CD14-positive monocyte (primary cell): ENCODE data around the gene ITGAV. TPM values are rescaled to one million over a fixed set of nuclear protein-coding genes. Genes with fewer than 3 reads are reported as not detected.

Source experiments
- DNase-seq, 3 donors: peaks; one replicate each; pipeline ENCODE4 v3.0.0-alpha.2; 2011 to 2022
- H2AFZ ChIP-seq: 2 replicates; pipeline ENCODE4 v1.6.0; 2012; ENCODE audit warnings: mild to moderate bottlenecking, low read depth, low read length, inconsistent platforms; ENCODE audit not compliant: insufficient read depth, poor library complexity, severe bottlenecking
- H3K27ac ChIP-seq, 2 donors: 1 replicate in 1 of 2; 2 replicates in 1 of 2; pipeline ENCODE4 v1.5.1; 2012 to 2013; ENCODE audit warnings: low read length in 2 of 2, control low read depth in 1 of 2, inconsistent platforms in 1 of 2, low read depth in 1 of 2, mild to moderate bottlenecking in 1 of 2
- H3K27me3 ChIP-seq, 2 donors: one replicate each; pipeline versions ENCODE4 v1.6.0 to v1.6.1; 2011 to 2013; ENCODE audit warnings: low read length in 2 of 2; ENCODE audit not compliant: control insufficient read depth in 2 of 2, insufficient read depth in 2 of 2
- H3K36me3 ChIP-seq, 2 donors: replicated peaks in 1 of 2; 1 replicate in 1 of 2; 2 replicates in 1 of 2; pipeline versions ENCODE4 v1.5.1 to v1.6.1; 2012 to 2013; ENCODE audit warnings: low read length in 2 of 2, control low read depth in 1 of 2, inconsistent platforms in 1 of 2, mild to moderate bottlenecking in 1 of 2; ENCODE audit not compliant: insufficient read depth in 2 of 2, control insufficient read depth in 1 of 2
- H3K4me1 ChIP-seq, 2 donors: 1 replicate in 1 of 2; 2 replicates in 1 of 2; pipeline versions ENCODE4 v1.5.1 to v1.6.1; 2012 to 2013; ENCODE audit warnings: low read length in 2 of 2, control low read depth in 1 of 2, inconsistent platforms in 1 of 2, mild to moderate bottlenecking in 1 of 2, moderate library complexity in 1 of 2; ENCODE audit not compliant: insufficient read depth in 2 of 2, control insufficient read depth in 1 of 2
- H3K4me2 ChIP-seq: replicated peaks from 2 replicates; pipeline ENCODE3; 2012; ENCODE audit warnings: low read length, moderate library complexity, mild to moderate bottlenecking; ENCODE audit not compliant: poor library complexity, severe bottlenecking; ENCODE audit errors: extremely low read depth
- H3K4me3 ChIP-seq, 3 experiments: fragments of 200-600 bp in 1 of 3; sonication (generic) in 1 of 3; replicated peaks in 1 of 3; 1 replicate in 2 of 3; 2 replicates in 1 of 3; pipeline ENCODE4 v1.5.1; 2011 to 2013; ENCODE audit warnings: low read length in 3 of 3, mild to moderate bottlenecking in 3 of 3, control low read depth in 2 of 3, low read depth in 2 of 3, inconsistent platforms in 1 of 3, moderate library complexity in 1 of 3
- H3K79me2 ChIP-seq: 2 replicates; pipeline ENCODE4 v1.6.0; 2012; ENCODE audit warnings: mild to moderate bottlenecking, control low read depth, inconsistent platforms, low read length, moderate library complexity; ENCODE audit not compliant: insufficient read depth
- H3K9ac ChIP-seq: 2 replicates; pipeline ENCODE4 v1.6.0; 2017; ENCODE audit warnings: low read length, mild to moderate bottlenecking; ENCODE audit not compliant: insufficient read depth, poor library complexity, severe bottlenecking
- H3K9me3 ChIP-seq, 2 donors: replicated peaks in 1 of 2; 1 replicate in 1 of 2; 2 replicates in 1 of 2; pipeline versions ENCODE4 v1.5.1 to v1.6.1; 2012 to 2013; ENCODE audit warnings: low read length in 2 of 2, control low read depth in 1 of 2; ENCODE audit not compliant: control insufficient read depth in 1 of 2, insufficient read depth in 1 of 2
- H4K20me1 ChIP-seq: 2 replicates; pipeline ENCODE4 v1.6.0; 2012; ENCODE audit warnings: mild to moderate bottlenecking, low read length, control low read depth, moderate library complexity; ENCODE audit not compliant: insufficient read depth
- H3K27ac Mint-ChIP-seq, 7 donors: one replicate each; pipeline ENCODE4 v1.8.0; 2020; ENCODE audit warnings: mild to moderate bottlenecking in 7 of 7, mixed read lengths in 7 of 7, moderate library complexity in 6 of 7, inconsistent platforms in 2 of 7
- H3K27me3 Mint-ChIP-seq, 3 donors: one replicate each; pipeline ENCODE4 v1.8.0; 2021 to 2022; ENCODE audit warnings: low read depth in 3 of 3, mild to moderate bottlenecking in 3 of 3, mixed read lengths in 3 of 3, moderate library complexity in 3 of 3, inconsistent platforms in 1 of 3
- H3K36me3 Mint-ChIP-seq, 2 donors: one replicate each; pipeline ENCODE4 v1.8.0; 2020; ENCODE audit warnings: mixed read lengths in 2 of 2, inconsistent platforms in 1 of 2, mild to moderate bottlenecking in 1 of 2
- H3K4me1 Mint-ChIP-seq: one replicate; pipeline ENCODE4 v1.8.0; 2020; ENCODE audit warnings: mild to moderate bottlenecking, mixed read lengths
- H3K4me3 Mint-ChIP-seq, 2 donors: one replicate each; pipeline ENCODE4 v1.8.0; 2020; ENCODE audit warnings: mild to moderate bottlenecking in 2 of 2, mixed read lengths in 2 of 2, moderate library complexity in 1 of 2
- H3K9me3 Mint-ChIP-seq, 7 donors: one replicate each; pipeline ENCODE4 v1.8.0; 2020 to 2022; ENCODE audit warnings: mixed read lengths in 7 of 7, mild to moderate bottlenecking in 6 of 7, moderate library complexity in 6 of 7, inconsistent platforms in 2 of 7
- WGBS: methylation state at CpG from one replicate; pipeline ENCODE4 v1.1.5; 2013; ENCODE audit warnings: missing lambda C conversion rate; ENCODE audit not compliant: insufficient coverage; 5-methylcytosine and 5-hydroxymethylcytosine counted together
- intact Hi-C, 2 donors: fragments of 100-400 bp; cut with micrococcal nuclease; formaldehyde crosslinking; loops; one replicate each; pipeline versions ENCODE4 v1.15.0 to v1.15.1; 2023
- polyA plus RNA-seq, 3 donors: library from polyadenylated mRNA; depleted of rRNA in 1 of 3; unstranded in 2 of 3; stranded (reverse) in 1 of 3; fragments of 300-500 nt in 2 of 3; fragments of >200 nt in 1 of 3; fragmentation: Illumina TruSeq in 2 of 3; gene quantifications; 1 replicate in 2 of 3; 2 replicates in 1 of 3; pipeline ENCODE4 v1.2.3, GENCODE V29; 2012 to 2021
- TF ChIP-seq, protein P1 (sequence below): fragments of 200-600 bp; IDR thresholded peaks from one replicate; pipeline ENCODE4 v1.8.0; 2022; ENCODE audit warnings: antibody characterized with exemption, mild to moderate bottlenecking

Gene ITGAV
- polyA plus RNA-seq, 3 donors: 4.9 to 8.2 (median 6.0) TPM

DNA sequence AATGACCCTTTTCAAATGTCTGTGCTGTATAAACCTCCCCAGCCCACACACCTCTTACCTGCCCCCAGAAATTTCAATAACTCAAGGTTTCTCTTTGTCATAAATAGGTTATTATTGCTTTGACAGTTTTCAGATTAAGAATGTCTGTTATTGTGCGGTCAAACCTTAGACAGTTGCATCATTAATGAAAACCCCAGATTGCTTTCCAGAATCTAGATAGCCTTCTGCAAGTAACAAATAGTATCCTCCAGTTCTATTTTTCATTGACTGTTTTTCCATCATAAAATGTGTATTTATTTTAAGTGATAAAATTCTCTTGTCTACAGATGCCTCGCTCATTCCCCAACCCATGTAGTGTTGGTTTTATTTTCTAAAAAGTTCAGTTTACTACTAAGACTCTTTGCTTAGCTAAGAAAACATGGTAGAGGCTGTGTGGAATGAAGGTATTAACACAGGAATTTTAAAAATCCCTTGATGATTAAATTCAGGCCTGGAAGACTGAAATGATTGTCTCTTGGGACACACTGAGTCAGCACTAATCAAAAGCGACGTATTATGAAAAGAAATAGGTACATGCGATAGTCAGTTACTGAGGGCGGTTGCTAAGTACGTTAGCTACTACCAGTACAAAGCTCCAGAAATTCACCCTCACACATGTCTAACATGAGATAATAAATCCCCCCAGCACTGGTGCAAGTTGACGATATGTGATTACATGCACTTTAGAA lies 38.4 kb upstream of the ITGAV start:
- Histone ChIP-seq H3K9me3 (no peaks in the 10 kb centered on the region), H3K27me3 (no peaks in the 10 kb centered on the region), H3K9ac (no peak overlapping the region), H2AFZ (no peak overlapping the region), H3K4me3 (no peak overlapping the region), H3K4me2 (no peak overlapping the region), H3K36me3 (no peaks in the 10 kb centered on the region), H3K4me1 (no peaks in the 10 kb centered on the region), H3K79me2 (no peaks in the 10 kb centered on the region), H4K20me1 (no peaks in the 10 kb centered on the region), H3K27ac (no peak overlapping the region)
- TF ChIP-seq, protein P1, sequence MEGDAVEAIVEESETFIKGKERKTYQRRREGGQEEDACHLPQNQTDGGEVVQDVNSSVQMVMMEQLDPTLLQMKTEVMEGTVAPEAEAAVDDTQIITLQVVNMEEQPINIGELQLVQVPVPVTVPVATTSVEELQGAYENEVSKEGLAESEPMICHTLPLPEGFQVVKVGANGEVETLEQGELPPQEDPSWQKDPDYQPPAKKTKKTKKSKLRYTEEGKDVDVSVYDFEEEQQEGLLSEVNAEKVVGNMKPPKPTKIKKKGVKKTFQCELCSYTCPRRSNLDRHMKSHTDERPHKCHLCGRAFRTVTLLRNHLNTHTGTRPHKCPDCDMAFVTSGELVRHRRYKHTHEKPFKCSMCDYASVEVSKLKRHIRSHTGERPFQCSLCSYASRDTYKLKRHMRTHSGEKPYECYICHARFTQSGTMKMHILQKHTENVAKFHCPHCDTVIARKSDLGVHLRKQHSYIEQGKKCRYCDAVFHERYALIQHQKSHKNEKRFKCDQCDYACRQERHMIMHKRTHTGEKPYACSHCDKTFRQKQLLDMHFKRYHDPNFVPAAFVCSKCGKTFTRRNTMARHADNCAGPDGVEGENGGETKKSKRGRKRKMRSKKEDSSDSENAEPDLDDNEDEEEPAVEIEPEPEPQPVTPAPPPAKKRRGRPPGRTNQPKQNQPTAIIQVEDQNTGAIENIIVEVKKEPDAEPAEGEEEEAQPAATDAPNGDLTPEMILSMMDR: no peak
- Mint-ChIP-seq H3K36me3 (no peaks in the 10 kb centered on the region), H3K4me3 (no peak overlapping the region), H3K27ac (no peak overlapping the region), H3K4me1 (no peaks in the 10 kb centered on the region), H3K27me3 (no peaks in the 10 kb centered on the region), H3K9me3 (peaks cover 0 to 4% (median 2%) of the 10 kb centered on the region in 7 donors)
- no peak for DNase-seq
- WGBS: no CpG with 5 or more reads among the region's 8 CpGs
- intact Hi-C loops: loop anchor here in 1 of 2 donors (10.0 kb wide), 1 partner anchor 53 kb away; no protein-coding TSS in a partner anchor

DNA sequence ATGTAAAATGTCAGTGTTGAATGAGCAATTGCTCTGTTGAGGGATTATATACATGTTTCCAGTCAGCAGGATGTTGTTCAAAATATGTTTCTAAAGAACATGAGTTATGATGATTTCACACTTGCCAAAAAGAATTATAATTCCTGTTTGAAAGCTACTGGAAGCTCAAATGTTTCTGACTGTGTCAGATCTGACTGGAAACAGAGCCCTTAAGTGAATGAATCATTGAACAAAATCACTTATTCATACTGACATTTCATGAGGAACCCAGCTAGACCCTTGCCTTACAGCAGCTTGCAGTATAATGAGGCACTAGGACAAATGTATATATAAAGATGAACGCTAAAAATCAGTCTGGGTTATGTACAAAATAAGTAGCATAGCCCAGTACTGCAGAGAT lies 35.4 kb upstream of the ITGAV start:
- Histone ChIP-seq H2AFZ (no peak overlapping the region), H3K27me3 (no peaks in the 10 kb centered on the region), H3K36me3 (no peaks in the 10 kb centered on the region), H3K9me3 (no peaks in the 10 kb centered on the region), H3K4me2 (no peak overlapping the region), H4K20me1 (no peaks in the 10 kb centered on the region), H3K27ac (no peak overlapping the region), H3K9ac (no peak overlapping the region), H3K79me2 (no peaks in the 10 kb centered on the region), H3K4me1 (no peaks in the 10 kb centered on the region), H3K4me3 (no peak overlapping the region)
- no CpG with 5 or more reads among the region's 1 CpG for WGBS
- Mint-ChIP-seq H3K4me3 (no peak overlapping the region), H3K9me3 (peaks cover 0 to 4% (median 2%) of the 10 kb centered on the region in 7 donors), H3K27me3 (no peaks in the 10 kb centered on the region), H3K4me1 (no peaks in the 10 kb centered on the region), H3K36me3 (no peaks in the 10 kb centered on the region), H3K27ac (no peak overlapping the region)
- intact Hi-C loops: loop anchor here in 1 of 2 donors (10.0 kb wide), 1 partner anchor 50 kb away; no protein-coding TSS in a partner anchor
- TF ChIP-seq, protein P1: no peak
- DNase-seq: no peak
